ENCODE measurements around the gene ZFP36L2. TPM values are rescaled to one million over a fixed set of nuclear protein-coding genes. Genes with fewer than 3 reads are reported as not detected.
A peak's percentile ranks its signal among the peaks of the same experiment; 100 is the strongest.

Gene ZFP36L2
- total and polyA plus RNA-seq, 10 donors: 72.4 to 223 (median 119) TPM

GRCh38 chr2:43216629-43217028, 9.8 kb downstream of the ZFP36L2 start:
- Histone ChIP-seq H3K27ac (peak overlapping the region in 2 of 8 donors; percentile 31 to 99), H3K4me1 (peaks cover 30 to 98% (median 69%) of the 10 kb centered on the region in 6 donors), H3K36me3 (peaks cover 0 to 6% (median 0%) of the 10 kb centered on the region in 6 donors), H3K9me3 (no peaks in the 10 kb centered on the region), H3K27me3 (replicated peaks in 1 of 7) (no peaks in the 10 kb centered on the region), H3K4me3 (no peak overlapping the region)
- TF ChIP-seq POLR2AphosphoS5 (IDR thresholded peaks at IDR 0.05) (no peak), CTCF (IDR thresholded peaks at IDR 0.05 in 8 of 11, conservative IDR thresholded peaks at IDR 0.05 in 3 of 11) (no peak), POLR2A (IDR thresholded peaks at IDR 0.05) (no peak)
- intact Hi-C loops (cut with DNase I; ENCODE audit: low total_unique reads): no loop called here
- whole genome bisulfite sequencing, 5 donors: 87 to 95% (median 93%) methylated on average over 8 of the region's 8 CpGs
- peak; percentile 62 for DNase-seq

- no peaks in the 10 kb centered on the region for H3K27me3 ChIP-seq (replicated peaks in 1 of 7)
- no peaks in the 10 kb centered on the region for H3K9me3 ChIP-seq
- TF ChIP-seq POLR2AphosphoS5 (IDR thresholded peaks at IDR 0.05): no peak
- no peak for TF ChIP-seq CTCF (IDR thresholded peaks at IDR 0.05 in 8 of 11, conservative IDR thresholded peaks at IDR 0.05 in 3 of 11)
- TF ChIP-seq POLR2A (IDR thresholded peaks at IDR 0.05): no peak
- WGBS, 5 donors: 80 to 92% (median 87%) methylated on average over 6 of the region's 6 CpGs
- intact Hi-C loops (cut with DNase I; ENCODE audit: low total_unique reads): no loop called here
- H3K4me1 ChIP-seq: peaks cover 22 to 98% (median 67%) of the 10 kb centered on the region in 6 donors
- no peak overlapping the region for H3K4me3 ChIP-seq
- peak; percentile 15 for DNase-seq
- H3K36me3 ChIP-seq: no peaks in the 10 kb centered on the region
- peak overlapping the region in 1 of 8 donors; percentile 31 for H3K27ac ChIP-seq
These were observed 10.6 kb downstream of the ZFP36L2 start for GRCh38 chr2:43215673-43216255.

GRCh38 chr2:43214253-43214652, 12.2 kb downstream of the ZFP36L2 start:
- intact Hi-C loops (cut with DNase I; ENCODE audit: low total_unique reads): no loop called here
- Histone ChIP-seq H3K27me3 (replicated peaks in 1 of 7) (no peaks in the 10 kb centered on the region), H3K9me3 (no peaks in the 10 kb centered on the region), H3K27ac (peak overlapping the region in 3 of 8 donors; percentile 8 to 91 (median 86)), H3K4me1 (peaks cover 14 to 98% (median 61%) of the 10 kb centered on the region in 6 donors), H3K4me3 (no peak overlapping the region), H3K36me3 (no peaks in the 10 kb centered on the region)
- 89 to 95% (median 94%) methylated on average over 5 of the region's 5 CpGs for whole genome bisulfite sequencing, 5 donors
- peak; percentile 69 for DNase-seq
- TF ChIP-seq CTCF (IDR thresholded peaks at IDR 0.05 in 8 of 11, conservative IDR thresholded peaks at IDR 0.05 in 3 of 11): no peak
- TF ChIP-seq POLR2A (IDR thresholded peaks at IDR 0.05): no peak
- peak in 1 of 3 donors; percentile 28 for TF ChIP-seq POLR2AphosphoS5 (IDR thresholded peaks at IDR 0.05)

GRCh38 chr2:43212931-43213330, 13.5 kb downstream of the ZFP36L2 start:
- 36 to 65% (median 45%) methylated on average over 3 of the region's 3 CpGs for WGBS, 5 donors
- intact Hi-C loops (cut with DNase I; ENCODE audit: low total_unique reads): no loop called here
- no peaks in the 10 kb centered on the region for H3K27me3 ChIP-seq (replicated peaks in 1 of 7)
- H3K36me3 ChIP-seq: no peaks in the 10 kb centered on the region
- peak overlapping the region in 7 of 8 donors; percentile 51 to 91 (median 70) for H3K27ac ChIP-seq
- H3K9me3 ChIP-seq: no peaks in the 10 kb centered on the region
- TF ChIP-seq CTCF (IDR thresholded peaks at IDR 0.05 in 8 of 11, conservative IDR thresholded peaks at IDR 0.05 in 3 of 11) (no peak), POLR2AphosphoS5 (IDR thresholded peaks at IDR 0.05) (peak in 2 of 3 donors; percentile 29 to 76), POLR2A (IDR thresholded peaks at IDR 0.05) (no peak)
- H3K4me1 ChIP-seq: peaks cover 5 to 95% (median 48%) of the 10 kb centered on the region in 6 donors
- peak overlapping the region in 1 of 8 donors; percentile 28 for H3K4me3 ChIP-seq
- DNase-seq: peak; percentile 80

All from spleen (tissue), 11 donors.